Activated naive CD4-positive, alpha-beta T cell treated with anti-CD3 and anti-CD28 coated beads, Interleukin-2, amount 10 ng/mL, durations not matched to agents 7 days and 5 days (primary cell): Measurements from ENCODE around the gene PSMD7.

Source experiments
- CTCF ChIA-PET: fragments of 350-600 bp; sonication (Branson Sonifier 250); formaldehyde crosslinking; loops from one replicate; lab custom pipeline; 2021; ENCODE audit warnings: antibody characterized with exemption; lab: Charles Lee
- DNase-seq: peaks from one replicate; pipeline ENCODE4 v3.0.0-alpha.2; 2020
- H3K27ac Mint-ChIP-seq: one replicate; pipeline ENCODE4 v1.8.0; 2021; ENCODE audit warnings: mild to moderate bottlenecking, moderate library complexity, mixed read lengths
- H3K27me3 Mint-ChIP-seq: one replicate; pipeline ENCODE4 v1.8.0; 2021; ENCODE audit warnings: mild to moderate bottlenecking, mixed read lengths
- H3K36me3 Mint-ChIP-seq: one replicate; pipeline ENCODE4 v1.8.0; 2021; ENCODE audit warnings: mixed read lengths
- H3K4me1 Mint-ChIP-seq: one replicate; pipeline ENCODE4 v1.8.0; 2021; ENCODE audit warnings: mixed read lengths
- H3K4me3 Mint-ChIP-seq: one replicate; pipeline ENCODE4 v1.8.0; 2021; ENCODE audit warnings: mild to moderate bottlenecking, moderate library complexity, mixed read lengths
- H3K9me3 Mint-ChIP-seq: one replicate; pipeline ENCODE4 v1.8.0; 2021; ENCODE audit warnings: mixed read lengths

Gene PSMD7

GRCh38 chr16:74296432-74297144 is at the start of gene PSMD7:
Gene PSMD7, plus strand, starts transcription at chr16:74296814. Its CDS starts 101 bp downstream, at chr16:74296915.
- Mint-ChIP-seq H3K4me1 (peaks cover 36% of the 10 kb centered on the region), H3K27me3 (no peaks in the 10 kb centered on the region), H3K36me3 (peaks cover 33% of the 10 kb centered on the region), H3K27ac (peak within 1 kb of the TSS; percentile 93), H3K4me3 (peak within 1 kb of the TSS; percentile 94), H3K9me3 (peaks cover 6% of the 10 kb centered on the region)
- DNase-seq = peak; percentile 93
- CTCF ChIA-PET = interaction anchor here (1.0 to 3.3 kb wide), 2 partner anchors 9 to 12 kb away, joined by 5 to 15 read pairs; no protein-coding TSS in a partner anchor

- CTCF ChIA-PET = no interaction called here
- no peak overlapping the region for H3K4me3 Mint-ChIP-seq
- H3K27me3 Mint-ChIP-seq = peaks cover 4% of the 10 kb centered on the region
- no peaks in the 10 kb centered on the region for H3K36me3 Mint-ChIP-seq
- DNase-seq = no peak
- H3K27ac Mint-ChIP-seq = no peak overlapping the region
- H3K4me1 Mint-ChIP-seq = no peaks in the 10 kb centered on the region
- H3K9me3 Mint-ChIP-seq = no peaks in the 10 kb centered on the region
Measured at GRCh38 chr16:74249254-74249653, 47.4 kb upstream of the PSMD7 start.

- Mint-ChIP-seq H3K9me3 (no peaks in the 10 kb centered on the region), H3K27ac (no peak overlapping the region), H3K36me3 (no peaks in the 10 kb centered on the region), H3K4me1 (no peaks in the 10 kb centered on the region), H3K4me3 (no peak overlapping the region), H3K27me3 (peaks cover 4% of the 10 kb centered on the region)
- CTCF ChIA-PET = no interaction called here
- DNase-seq = no peak
Measured at GRCh38 chr16:74249846-74250245, 46.8 kb upstream of the PSMD7 start.

- Mint-ChIP-seq H3K27me3 (peaks cover 12% of the 10 kb centered on the region), H3K4me3 (no peak overlapping the region), H3K4me1 (no peaks in the 10 kb centered on the region), H3K27ac (no peak overlapping the region), H3K9me3 (no peaks in the 10 kb centered on the region), H3K36me3 (no peaks in the 10 kb centered on the region)
- no peak for DNase-seq
- CTCF ChIA-PET = no interaction called here
Measured at GRCh38 chr16:74252329-74252728, 44.3 kb upstream of the PSMD7 start.

- no peak overlapping the region for H3K27ac Mint-ChIP-seq
- H3K9me3 Mint-ChIP-seq = no peaks in the 10 kb centered on the region
- no peaks in the 10 kb centered on the region for H3K4me1 Mint-ChIP-seq
- DNase-seq = no peak
- CTCF ChIA-PET = interaction anchor here (0.7 kb wide), 1 partner anchor 13 kb away, joined by 3 read pairs; no protein-coding TSS in a partner anchor
- no peak overlapping the region for H3K4me3 Mint-ChIP-seq
- H3K36me3 Mint-ChIP-seq = no peaks in the 10 kb centered on the region
- H3K27me3 Mint-ChIP-seq = peaks cover 22% of the 10 kb centered on the region
Measured at GRCh38 chr16:74253161-74253938, 43.3 kb upstream of the PSMD7 start.

GRCh38 chr16:74257061-74257460 is 39.6 kb upstream of the PSMD7 start:
- H3K36me3 Mint-ChIP-seq = no peaks in the 10 kb centered on the region
- H3K4me1 Mint-ChIP-seq = no peaks in the 10 kb centered on the region
- no peaks in the 10 kb centered on the region for H3K9me3 Mint-ChIP-seq
- no peak overlapping the region for H3K27ac Mint-ChIP-seq
- no peak for DNase-seq
- CTCF ChIA-PET = no interaction called here
- no peak overlapping the region for H3K4me3 Mint-ChIP-seq
- peaks cover 30% of the 10 kb centered on the region for H3K27me3 Mint-ChIP-seq

GRCh38 chr16:74261068-74261467 is 35.5 kb upstream of the PSMD7 start:
- Mint-ChIP-seq H3K27me3 (peaks cover 26% of the 10 kb centered on the region), H3K9me3 (no peaks in the 10 kb centered on the region), H3K4me3 (no peak overlapping the region), H3K36me3 (no peaks in the 10 kb centered on the region), H3K4me1 (no peaks in the 10 kb centered on the region), H3K27ac (no peak overlapping the region)
- DNase-seq = no peak
- CTCF ChIA-PET = no interaction called here

- Mint-ChIP-seq H3K9me3 (no peaks in the 10 kb centered on the region), H3K4me1 (no peaks in the 10 kb centered on the region), H3K27me3 (peaks cover 14% of the 10 kb centered on the region), H3K4me3 (no peak overlapping the region), H3K27ac (no peak overlapping the region), H3K36me3 (no peaks in the 10 kb centered on the region)
- CTCF ChIA-PET = no interaction called here
- DNase-seq = no peak
Measured at GRCh38 chr16:74264811-74265210, 31.8 kb upstream of the PSMD7 start.

- Mint-ChIP-seq H3K36me3 (no peaks in the 10 kb centered on the region), H3K27ac (no peak overlapping the region), H3K4me1 (no peaks in the 10 kb centered on the region), H3K9me3 (no peaks in the 10 kb centered on the region), H3K4me3 (no peak overlapping the region), H3K27me3 (peaks cover 18% of the 10 kb centered on the region)
- DNase-seq = no peak
- CTCF ChIA-PET = no interaction called here
Measured at GRCh38 chr16:74268372-74268782, 28.2 kb upstream of the PSMD7 start.

GRCh38 chr16:74271872-74272271 is 24.7 kb upstream of the PSMD7 start:
- CTCF ChIA-PET = no interaction called here

GRCh38 chr16:74275031-74275636 is 21.5 kb upstream of the PSMD7 start:
- Mint-ChIP-seq H3K27ac (no peak overlapping the region), H3K9me3 (peaks cover 5% of the 10 kb centered on the region), H3K4me3 (no peak overlapping the region), H3K27me3 (peaks cover 32% of the 10 kb centered on the region), H3K36me3 (no peaks in the 10 kb centered on the region), H3K4me1 (peaks cover 6% of the 10 kb centered on the region)
- no peak for DNase-seq
- CTCF ChIA-PET = interaction anchor here (0.8 to 2.0 kb wide), 3 partner anchors 17 to 1442 kb away, joined by 3 to 5 read pairs (median 4); no protein-coding TSS in a partner anchor

More at GRCh38 chr16:74271872-74272271, 24.7 kb upstream of the PSMD7 start:
- no peaks in the 10 kb centered on the region for H3K9me3 Mint-ChIP-seq
- H3K27ac Mint-ChIP-seq = no peak overlapping the region
- no peaks in the 10 kb centered on the region for H3K4me1 Mint-ChIP-seq
- no peak overlapping the region for H3K4me3 Mint-ChIP-seq
- DNase-seq = no peak
- H3K27me3 Mint-ChIP-seq = peaks cover 31% of the 10 kb centered on the region
- H3K36me3 Mint-ChIP-seq = no peaks in the 10 kb centered on the region

- H3K9me3 Mint-ChIP-seq = peaks cover 5% of the 10 kb centered on the region
- peaks cover 29% of the 10 kb centered on the region for H3K27me3 Mint-ChIP-seq
- DNase-seq = no peak
- no peak overlapping the region for H3K27ac Mint-ChIP-seq
- no peak overlapping the region for H3K4me3 Mint-ChIP-seq
- no peaks in the 10 kb centered on the region for H3K36me3 Mint-ChIP-seq
- CTCF ChIA-PET = interaction anchor here (0.8 to 2.0 kb wide), 3 partner anchors 16 to 1443 kb away, joined by 3 to 5 read pairs (median 4); no protein-coding TSS in a partner anchor
- H3K4me1 Mint-ChIP-seq = peaks cover 6% of the 10 kb centered on the region
Measured at GRCh38 chr16:74275711-74276110, 20.9 kb upstream of the PSMD7 start.

GRCh38 chr16:74277974-74278373 is 18.6 kb upstream of the PSMD7 start:
- Mint-ChIP-seq H3K27ac (no peak overlapping the region), H3K4me1 (peaks cover 6% of the 10 kb centered on the region), H3K27me3 (peaks cover 26% of the 10 kb centered on the region), H3K4me3 (no peak overlapping the region), H3K9me3 (peaks cover 5% of the 10 kb centered on the region), H3K36me3 (no peaks in the 10 kb centered on the region)
- no peak for DNase-seq
- CTCF ChIA-PET = no interaction called here

GRCh38 chr16:74279266-74279665 is 17.3 kb upstream of the PSMD7 start:
- Mint-ChIP-seq H3K9me3 (peaks cover 5% of the 10 kb centered on the region), H3K27ac (no peak overlapping the region), H3K27me3 (peaks cover 26% of the 10 kb centered on the region), H3K36me3 (no peaks in the 10 kb centered on the region), H3K4me1 (peaks cover 6% of the 10 kb centered on the region), H3K4me3 (no peak overlapping the region)
- no peak for DNase-seq
- CTCF ChIA-PET = no interaction called here
